Measurements from ENCODE around the gene PRR15L.
"Not testable (repeated sequence)": the region's sequence is repeated elsewhere in the genome, so short reads cannot be mapped to it uniquely, and the experiment has no call there.

Gene PRR15L

GRCh38 chr17:47957591-47958490 lies at the start of gene PRR15L:
TSS of gene PRR15L (minus strand) at chr17:47957883. CDS start at chr17:47953234, 4,649 bp downstream.
- no peak for DNase-seq (ENCODE audit: low spot score)

GRCh38 chr17:48006936-48007709 lies 49.4 kb upstream of the PRR15L start:
- no peak for DNase-seq (ENCODE audit: low spot score)

GRCh38 chr17:48004983-48005382 lies 47.3 kb upstream of the PRR15L start:
- no peak for DNase-seq (ENCODE audit: low spot score)

- DNase-seq (ENCODE audit: low spot score): no peak
Measured at GRCh38 chr17:48003417-48004151, 45.9 kb upstream of the PRR15L start.

GRCh38 chr17:48002916-48003416 lies 45.3 kb upstream of the PRR15L start:
- no peak for DNase-seq (ENCODE audit: low spot score)

GRCh38 chr17:48002266-48002915 lies 44.7 kb upstream of the PRR15L start:
- DNase-seq (ENCODE audit: low spot score): peak; percentile 56

- not testable (repeated sequence) for DNase-seq (ENCODE audit: low spot score)
Measured at GRCh38 chr17:48001657-48002056, 44.0 kb upstream of the PRR15L start.

GRCh38 chr17:48001197-48001596 lies 43.5 kb upstream of the PRR15L start:
- peak; percentile 55 for DNase-seq (ENCODE audit: low spot score)

- no peak for DNase-seq (ENCODE audit: low spot score)
Measured at GRCh38 chr17:47999582-47999981, 41.9 kb upstream of the PRR15L start.

- DNase-seq (ENCODE audit: low spot score): no peak
Measured at GRCh38 chr17:47998044-47998443, 40.4 kb upstream of the PRR15L start.

- DNase-seq (ENCODE audit: low spot score): no peak
Measured at GRCh38 chr17:47997586-47997985, 39.9 kb upstream of the PRR15L start.

GRCh38 chr17:47996201-47996600 lies 38.5 kb upstream of the PRR15L start:
- no peak for DNase-seq (ENCODE audit: low spot score)

- DNase-seq (ENCODE audit: low spot score): no peak
Measured at GRCh38 chr17:47995241-47995935, 37.7 kb upstream of the PRR15L start.

GRCh38 chr17:47994724-47995123 lies 37.0 kb upstream of the PRR15L start:
- no peak for DNase-seq (ENCODE audit: low spot score)

- no peak for DNase-seq (ENCODE audit: low spot score)
Measured at GRCh38 chr17:47993964-47994363, 36.3 kb upstream of the PRR15L start.

GRCh38 chr17:47993031-47993564 lies 35.4 kb upstream of the PRR15L start:
- DNase-seq (ENCODE audit: low spot score): no peak

GRCh38 chr17:47992216-47992615 lies 34.5 kb upstream of the PRR15L start:
- no peak for DNase-seq (ENCODE audit: low spot score)

GRCh38 chr17:47990962-47991731 lies 33.5 kb upstream of the PRR15L start:
- DNase-seq (ENCODE audit: low spot score): no peak

- DNase-seq (ENCODE audit: low spot score): no peak
Measured at GRCh38 chr17:47989700-47990099, 32.0 kb upstream of the PRR15L start.

- no peak for DNase-seq (ENCODE audit: low spot score)
Measured at GRCh38 chr17:47989159-47989558, 31.5 kb upstream of the PRR15L start.
